GM19193 (cell line): ENCODE data around the gene HEBP2.

Experiments
- POLR2A ChIP-seq: IDR thresholded peaks from 4 replicates; pipeline ENCODE4 v1.6.1; 2011; ENCODE audit not compliant: insufficient read depth, insufficient read length; ENCODE audit errors: extremely low read depth

Gene HEBP2

GRCh38 chr6:138431256-138432062 is 27.4 kb downstream of the HEBP2 start:
- no peak for TF ChIP-seq POLR2A

- no peak for TF ChIP-seq POLR2A
Measured at GRCh38 chr6:138432063-138432356, 28.0 kb downstream of the HEBP2 start.

GRCh38 chr6:138434096-138434495 is 30.1 kb downstream of the HEBP2 start:
- TF ChIP-seq POLR2A = no peak

- TF ChIP-seq POLR2A = no peak
Measured at GRCh38 chr6:138434925-138435324, 30.9 kb downstream of the HEBP2 start.

- no peak for TF ChIP-seq POLR2A
Measured at GRCh38 chr6:138439546-138439945, 35.5 kb downstream of the HEBP2 start.

- no peak for TF ChIP-seq POLR2A
Measured at GRCh38 chr6:138440296-138440695, 36.3 kb downstream of the HEBP2 start.

- no peak for TF ChIP-seq POLR2A
Measured at GRCh38 chr6:138440758-138441357, 36.8 kb downstream of the HEBP2 start.

GRCh38 chr6:138441965-138442364 is 37.9 kb downstream of the HEBP2 start:
- TF ChIP-seq POLR2A = no peak

- no peak for TF ChIP-seq POLR2A
Measured at GRCh38 chr6:138442663-138443062, 38.6 kb downstream of the HEBP2 start.

GRCh38 chr6:138443979-138444378 is 40.0 kb downstream of the HEBP2 start:
- no peak for TF ChIP-seq POLR2A

GRCh38 chr6:138446821-138447220 is 42.8 kb downstream of the HEBP2 start:
- TF ChIP-seq POLR2A = no peak

- TF ChIP-seq POLR2A = no peak
Measured at GRCh38 chr6:138450445-138450844, 46.4 kb downstream of the HEBP2 start.

GRCh38 chr6:138451043-138451442 is 47.0 kb downstream of the HEBP2 start:
- no peak for TF ChIP-seq POLR2A

- TF ChIP-seq POLR2A = no peak
Measured at GRCh38 chr6:138454981-138455706, 51.1 kb downstream of the HEBP2 start.

GRCh38 chr6:138455746-138456400 is 51.9 kb downstream of the HEBP2 start:
- TF ChIP-seq POLR2A = no peak
